Hematopoietic multipotent progenitor cell treated with erythropoietin and hydrocortisone succinate and interleukin-3 and kit ligand, for 6 days (in vitro differentiated cells): ENCODE results near the gene ZNF330.

Experiments
- DNase-seq: peaks from one replicate; pipeline ENCODE4 v3.0.0-alpha.2; 2015

The ZNF330 gene

DNA sequence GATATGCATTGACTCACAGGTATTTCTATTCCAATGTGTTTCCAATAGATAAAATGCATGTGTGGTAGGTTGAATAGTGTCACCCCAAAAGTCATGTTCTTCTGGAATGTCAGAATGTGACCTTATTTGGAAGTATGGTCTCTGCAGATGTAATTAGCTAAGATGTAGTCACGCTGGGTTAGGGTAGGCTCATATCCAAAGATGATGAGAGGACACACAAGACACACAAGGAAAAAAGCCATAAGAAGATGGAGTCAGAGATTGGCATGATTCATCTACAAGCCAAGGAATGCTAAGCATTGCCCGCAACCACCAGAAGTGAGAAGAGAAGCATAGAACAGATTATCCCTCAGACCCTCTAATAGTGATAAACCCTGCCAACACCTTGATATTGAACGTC, 17.5 kb downstream of the ZNF330 start:
- DNase-seq: no peak

DNA sequence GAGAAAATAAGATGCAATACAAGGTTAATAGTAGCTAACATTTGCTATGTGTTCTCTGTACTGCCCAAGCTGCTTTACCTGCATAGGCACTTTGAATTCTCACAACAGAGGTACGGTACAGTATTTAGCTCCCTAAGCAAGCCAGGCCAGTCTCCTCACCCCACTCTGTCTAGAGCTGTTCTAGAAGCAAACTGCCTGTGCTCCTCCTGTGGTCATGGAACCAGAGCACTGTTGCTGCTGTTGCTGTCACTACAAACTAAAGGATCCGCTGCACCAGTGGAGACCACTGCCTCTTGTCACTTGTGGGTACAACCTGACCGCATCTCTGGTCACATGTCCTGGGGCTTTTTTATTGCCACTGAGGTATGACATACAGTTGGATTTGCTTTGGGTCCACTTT, 19.6 kb downstream of the ZNF330 start:
- no peak for DNase-seq

DNA sequence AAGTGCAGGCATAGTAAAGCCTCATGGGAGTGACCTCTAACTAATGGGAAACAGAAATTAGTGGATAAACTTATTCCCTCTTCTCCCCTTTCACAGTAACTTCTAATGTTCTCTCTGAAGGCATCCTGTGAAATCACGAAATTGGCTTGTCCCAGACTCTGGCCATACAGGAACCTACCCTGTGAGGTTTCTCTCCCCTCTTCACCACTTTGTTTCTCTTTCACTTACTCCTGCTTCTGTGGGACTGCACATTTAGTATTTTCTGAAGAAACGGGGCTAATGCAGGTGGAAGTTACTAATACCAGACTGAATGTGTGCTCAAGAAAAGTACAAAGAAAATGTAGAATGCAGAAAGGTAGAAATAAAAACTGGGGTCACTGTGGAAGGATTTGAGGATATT, 20.0 kb downstream of the ZNF330 start:
- DNase-seq: no peak

DNA sequence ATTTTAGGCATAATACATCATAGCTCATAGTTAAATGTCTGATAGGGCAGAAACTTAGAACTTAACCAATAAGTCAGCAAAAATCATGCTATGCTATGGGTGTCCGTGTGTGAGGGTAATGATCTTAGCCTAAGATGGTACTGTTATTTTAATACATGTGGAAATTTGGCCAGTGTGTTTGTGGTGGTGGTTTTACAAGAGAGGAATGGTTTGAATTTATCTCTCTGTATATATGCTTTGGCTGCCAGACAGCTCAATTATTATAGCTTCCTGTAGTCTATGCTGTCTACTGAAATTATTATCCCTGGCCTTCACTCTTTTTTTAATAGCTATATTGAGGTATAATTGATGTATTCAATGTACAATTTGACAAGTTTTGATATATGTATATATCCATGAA, 21.3 kb downstream of the ZNF330 start:
- no peak for DNase-seq

DNA sequence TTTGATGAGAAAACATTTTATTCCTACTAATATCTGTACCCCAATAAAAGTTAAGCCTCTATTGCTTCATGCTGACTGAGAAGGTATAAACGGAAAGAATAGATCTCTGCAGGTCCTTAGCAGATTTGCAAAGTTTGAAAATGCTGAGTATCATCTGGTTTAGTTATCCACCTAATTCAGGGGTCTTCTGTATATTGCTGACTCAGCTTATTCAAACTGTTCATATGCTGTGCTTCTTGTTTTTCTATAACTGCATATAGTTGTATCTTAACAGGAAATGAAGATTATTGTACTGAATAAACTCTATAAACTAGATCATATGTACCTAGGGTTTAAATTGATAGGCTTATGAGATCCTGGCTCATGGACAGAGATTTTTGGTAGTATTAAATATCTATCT, 23.7 kb downstream of the ZNF330 start:
- no peak for DNase-seq

DNA sequence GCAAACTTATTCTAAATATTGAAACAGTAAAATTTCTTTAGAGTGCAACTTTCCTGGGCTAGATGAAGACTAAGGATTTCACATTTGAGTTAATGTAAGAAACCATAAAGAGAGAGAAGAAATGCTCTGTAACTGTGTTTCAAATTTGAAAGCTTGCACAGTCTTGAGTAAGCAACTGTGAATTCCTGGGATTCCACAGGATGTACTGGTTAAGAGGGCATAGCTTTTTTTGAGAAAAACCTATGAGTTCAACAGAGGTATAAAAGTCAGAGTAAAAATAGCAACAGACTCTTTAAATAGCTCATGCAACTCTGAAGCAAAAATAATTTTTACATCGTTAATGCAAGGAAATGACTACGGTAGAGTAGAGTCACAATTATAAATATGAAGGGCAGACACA, 25.5 kb downstream of the ZNF330 start:
- no peak for DNase-seq

DNA sequence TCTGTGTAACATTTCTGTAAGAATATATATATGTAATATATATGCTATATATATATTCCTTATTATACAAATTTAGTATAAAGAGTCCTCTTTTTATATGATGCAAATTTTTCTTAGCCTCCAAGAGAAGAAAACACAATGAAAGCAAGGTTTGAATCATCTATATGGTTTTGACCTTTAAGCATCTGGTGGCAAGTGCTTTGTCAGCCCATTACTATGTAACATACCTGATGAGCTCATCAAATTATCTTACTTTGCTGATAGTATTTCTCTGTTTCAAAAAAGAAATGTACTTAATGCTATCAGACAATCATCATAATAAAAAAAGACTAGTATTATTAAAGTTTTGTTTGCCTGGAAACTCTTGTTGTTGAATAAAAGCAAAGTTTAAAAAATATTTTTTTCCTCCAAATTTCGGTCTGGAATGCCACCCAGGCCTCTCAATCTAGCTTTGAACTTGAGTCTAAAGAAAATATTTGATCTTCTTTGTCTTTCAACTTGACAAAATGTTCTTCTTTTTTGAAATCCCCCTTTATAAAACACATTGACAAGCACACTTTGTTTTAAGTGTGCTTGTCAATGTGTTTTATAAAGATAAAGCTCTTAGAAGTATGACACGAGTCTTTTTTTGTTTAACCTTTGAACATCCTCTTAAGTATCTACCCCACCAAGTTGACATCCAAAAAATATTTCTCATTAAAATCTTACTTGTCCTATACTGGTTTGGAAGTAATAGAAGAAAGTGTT, 26.2 kb downstream of the ZNF330 start:
- DNase-seq: peak; percentile 8

DNA sequence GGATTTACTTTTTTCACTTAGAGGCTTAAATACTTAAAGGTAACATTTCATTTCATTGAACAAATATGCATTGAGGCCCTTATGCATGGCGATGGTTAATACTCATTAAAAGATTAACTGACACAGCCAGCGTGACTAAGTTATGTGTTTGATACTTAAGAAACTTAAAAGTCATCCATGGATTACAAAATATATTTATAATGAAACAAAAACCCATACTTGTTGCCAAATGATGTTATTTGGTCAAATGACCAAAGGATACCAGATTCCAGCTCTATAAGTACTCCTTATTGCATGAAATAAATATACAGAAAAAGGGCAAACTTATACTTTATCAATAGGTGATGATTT, 26.7 kb downstream of the ZNF330 start:
- no peak for DNase-seq

DNA sequence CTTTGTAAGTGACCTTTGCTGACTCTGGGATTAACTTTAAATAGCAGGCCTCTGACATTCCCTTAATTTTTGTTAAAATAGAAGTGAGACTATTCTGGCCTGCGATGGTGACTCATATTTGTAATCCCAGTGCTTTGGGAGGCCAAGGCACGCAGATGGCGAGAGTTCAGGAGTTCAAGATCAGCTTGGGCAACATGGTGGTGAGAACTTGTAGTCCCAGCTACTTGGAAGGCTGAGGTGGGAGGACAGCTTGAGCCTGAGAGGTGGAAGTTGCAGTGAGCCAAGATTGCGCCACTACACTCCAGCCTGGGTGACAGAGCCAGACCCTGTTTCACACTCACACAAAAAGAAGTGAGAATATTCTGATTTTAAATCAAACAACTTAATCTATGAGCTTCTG, 27.3 kb downstream of the ZNF330 start:
- no peak for DNase-seq

DNA sequence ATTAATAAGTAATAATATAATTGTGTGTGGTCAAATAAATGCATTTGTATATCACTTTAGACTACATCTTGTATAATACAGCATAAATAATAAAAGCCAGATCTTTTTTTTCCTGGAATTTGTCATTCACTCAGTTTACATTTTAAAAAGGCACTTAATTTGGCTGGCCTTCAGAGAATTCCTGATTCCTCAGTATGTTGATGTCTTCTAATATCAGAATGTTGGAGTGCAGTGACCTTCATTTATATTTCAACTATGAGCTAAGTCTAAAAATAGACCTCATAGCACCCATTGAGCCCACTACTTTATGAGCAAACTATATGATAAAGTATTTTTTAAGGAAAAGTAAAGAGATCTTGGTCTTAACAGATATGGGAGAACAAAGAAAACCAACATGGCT, 27.8 kb downstream of the ZNF330 start:
- no peak for DNase-seq

DNA sequence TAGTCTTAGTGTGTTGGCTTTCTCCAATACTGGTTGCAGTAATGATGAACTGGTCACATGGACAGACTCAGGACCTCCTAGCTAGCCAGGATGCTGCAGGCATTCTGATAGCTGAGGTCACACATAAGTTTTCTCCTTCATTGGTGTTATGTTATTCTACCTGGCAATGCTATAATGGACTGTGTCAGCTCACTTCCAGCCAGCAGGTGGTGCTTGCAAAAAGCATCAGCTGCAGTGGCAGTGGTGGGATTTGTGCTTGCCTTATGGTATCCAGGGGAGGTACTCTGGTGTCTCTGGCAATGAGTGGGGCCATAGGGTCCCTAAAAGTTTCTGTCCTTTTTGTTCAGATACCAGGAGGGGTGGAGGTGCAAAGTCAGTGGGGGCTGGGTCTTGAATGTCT, 33.6 kb downstream of the ZNF330 start:
- no peak for DNase-seq

DNA sequence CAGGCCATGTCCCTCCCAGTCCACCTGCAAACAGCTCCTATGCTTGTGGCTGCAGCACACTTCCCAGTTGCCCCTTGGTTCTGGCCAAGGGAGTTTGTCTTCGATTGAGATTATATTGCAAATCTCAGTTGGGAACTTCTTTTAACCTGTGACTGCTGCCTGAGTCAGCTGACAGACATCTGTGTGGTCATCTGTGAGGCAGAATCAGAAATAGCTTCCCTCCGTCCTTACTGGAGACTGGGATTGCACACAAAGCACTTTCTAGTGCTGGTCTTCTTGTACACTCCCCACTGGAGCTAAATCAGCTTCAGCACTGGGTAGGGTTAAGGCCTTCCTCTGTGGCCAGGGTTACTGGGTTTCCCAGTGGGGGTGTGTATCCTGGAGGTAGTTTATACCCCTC, 34.3 kb downstream of the ZNF330 start:
- no peak for DNase-seq

DNA sequence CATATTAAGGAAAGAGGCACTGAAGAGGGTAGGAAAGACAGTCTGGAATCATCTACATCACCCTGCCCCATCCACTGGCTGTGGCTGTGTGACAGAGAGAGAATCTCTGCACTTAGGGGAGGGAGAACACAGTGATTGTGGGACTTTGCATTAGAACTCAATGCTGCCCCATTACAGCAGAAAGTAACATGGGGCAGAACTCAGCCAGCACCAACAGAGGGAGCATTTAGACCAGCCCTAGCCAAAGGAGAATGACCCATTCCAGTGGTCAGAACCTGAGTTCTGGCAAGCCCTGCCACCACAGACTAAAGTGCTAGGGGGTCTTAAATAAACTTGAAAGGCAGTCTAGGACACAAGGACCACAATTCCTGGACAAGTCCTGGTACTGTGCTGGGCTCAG, 37.9 kb downstream of the ZNF330 start:
- DNase-seq: no peak

DNA sequence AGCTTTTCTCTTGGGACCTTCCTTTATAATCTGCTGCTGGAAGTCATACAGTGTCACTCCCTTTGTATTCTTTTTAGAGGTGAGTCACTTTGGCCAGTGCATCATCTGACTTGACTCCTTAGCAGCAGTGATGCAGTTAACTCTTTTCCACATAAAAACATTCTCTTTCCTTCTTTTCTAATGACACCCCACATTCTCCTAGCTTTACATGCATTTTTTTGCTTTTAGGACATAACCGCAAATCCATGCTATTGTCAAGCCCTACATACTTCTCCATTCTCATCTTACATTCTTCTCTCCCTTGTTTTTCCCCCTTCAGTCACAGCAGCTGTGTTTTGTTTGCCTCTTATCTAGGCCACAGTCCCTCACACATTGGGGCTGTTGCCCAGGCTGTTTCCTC, 55.1 kb downstream of the ZNF330 start:
- peak; percentile 3 for DNase-seq

DNA sequence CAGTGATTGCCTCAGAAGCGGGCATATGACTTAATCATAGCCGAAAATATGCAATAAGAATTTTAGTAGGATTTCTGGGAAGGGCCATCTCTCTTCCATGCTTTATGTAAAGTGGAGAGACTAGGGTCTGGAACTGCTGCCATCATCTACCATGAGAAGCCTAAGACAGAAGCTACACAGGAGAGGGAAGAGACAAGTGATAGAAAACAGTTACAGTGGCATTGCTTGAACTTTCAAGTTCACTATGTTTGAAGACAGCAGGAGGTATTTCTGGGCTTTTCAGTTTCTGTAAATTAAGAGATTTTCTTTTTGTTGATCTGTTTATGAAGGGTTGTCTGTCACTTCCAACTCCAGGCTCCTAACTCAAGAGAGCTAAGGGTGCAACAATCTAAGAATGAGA, 62.5 kb downstream of the ZNF330 start:
- no peak for DNase-seq

DNA sequence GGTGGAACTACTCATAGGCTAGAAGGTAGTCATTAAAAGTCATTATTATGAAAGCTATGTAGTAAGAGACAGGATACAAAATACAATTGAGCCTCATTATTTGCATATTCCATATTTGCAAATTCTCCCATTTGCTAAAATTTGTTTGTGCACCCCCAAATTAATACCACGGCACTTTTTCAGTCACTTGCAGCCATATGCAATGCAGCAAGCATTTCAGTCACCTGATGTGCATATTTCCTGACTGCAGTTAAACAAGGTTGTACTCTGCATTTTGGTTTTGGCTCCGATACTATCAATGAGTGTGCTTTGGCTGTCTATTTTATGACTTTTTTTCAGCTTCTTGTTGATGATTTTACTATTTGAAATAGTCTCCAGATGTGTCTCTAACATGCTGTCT, 62.9 kb downstream of the ZNF330 start:
- no peak for DNase-seq
